ENCODE measurements around the gene CNPY2. TPM values are rescaled to one million over a fixed set of nuclear protein-coding genes. Genes with fewer than 3 reads are reported as not detected.
"Not testable (repeated sequence)": the region's sequence is repeated elsewhere in the genome, so short reads cannot be mapped to it uniquely, and the experiment has no call there.

Gene CNPY2
- total RNA-seq, 1 donor, result 113 TPM

GRCh38 chr12:56338308-56339157 is 22.7 kb upstream of the CNPY2 start, which contains the start of gene IL23A:
Gene IL23A, plus strand, starts transcription at chr12:56338884. Its CDS starts 161 bp downstream, at chr12:56339045.
- no peak within 1 kb of the TSS for H3K4me3 ChIP-seq (ENCODE audit: low read depth, low read length)
- TF ChIP-seq, protein P1, sequence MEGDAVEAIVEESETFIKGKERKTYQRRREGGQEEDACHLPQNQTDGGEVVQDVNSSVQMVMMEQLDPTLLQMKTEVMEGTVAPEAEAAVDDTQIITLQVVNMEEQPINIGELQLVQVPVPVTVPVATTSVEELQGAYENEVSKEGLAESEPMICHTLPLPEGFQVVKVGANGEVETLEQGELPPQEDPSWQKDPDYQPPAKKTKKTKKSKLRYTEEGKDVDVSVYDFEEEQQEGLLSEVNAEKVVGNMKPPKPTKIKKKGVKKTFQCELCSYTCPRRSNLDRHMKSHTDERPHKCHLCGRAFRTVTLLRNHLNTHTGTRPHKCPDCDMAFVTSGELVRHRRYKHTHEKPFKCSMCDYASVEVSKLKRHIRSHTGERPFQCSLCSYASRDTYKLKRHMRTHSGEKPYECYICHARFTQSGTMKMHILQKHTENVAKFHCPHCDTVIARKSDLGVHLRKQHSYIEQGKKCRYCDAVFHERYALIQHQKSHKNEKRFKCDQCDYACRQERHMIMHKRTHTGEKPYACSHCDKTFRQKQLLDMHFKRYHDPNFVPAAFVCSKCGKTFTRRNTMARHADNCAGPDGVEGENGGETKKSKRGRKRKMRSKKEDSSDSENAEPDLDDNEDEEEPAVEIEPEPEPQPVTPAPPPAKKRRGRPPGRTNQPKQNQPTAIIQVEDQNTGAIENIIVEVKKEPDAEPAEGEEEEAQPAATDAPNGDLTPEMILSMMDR (IDR thresholded peaks at IDR 0.05; ENCODE audit: insufficient read depth, low read depth, low read length), result no peak
- DNase-seq (ENCODE audit: low read depth), result no peak

DNA sequence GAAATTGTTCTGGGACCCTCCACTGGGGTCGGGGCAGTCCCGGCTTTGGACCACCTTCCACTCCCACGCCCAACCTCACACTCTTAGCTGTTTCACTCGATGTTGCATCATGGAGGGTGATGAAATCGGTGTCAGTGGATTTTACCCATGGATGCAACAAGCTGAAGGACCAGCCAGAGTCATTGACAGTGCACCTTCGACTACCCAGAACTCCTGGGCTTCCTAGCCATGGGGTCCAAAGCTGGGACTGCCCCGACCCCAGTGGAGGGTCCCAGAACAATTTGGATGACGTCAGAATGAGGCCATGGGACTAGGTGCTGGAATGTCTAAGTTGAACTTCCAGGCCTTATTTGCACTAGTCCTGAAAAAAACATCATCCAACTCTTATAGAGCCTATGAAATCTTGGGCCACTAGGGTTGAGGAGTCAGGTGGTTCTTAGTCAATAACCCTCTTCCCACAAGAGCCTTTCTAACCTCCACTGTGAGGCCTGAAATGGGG is 22.0 kb upstream of the CNPY2 start:
- peak; percentile 29 for DNase-seq (ENCODE audit: low read depth)
- no peak overlapping the region for H3K4me3 ChIP-seq (ENCODE audit: low read depth, low read length)
- TF ChIP-seq, protein P1 (IDR thresholded peaks at IDR 0.05; ENCODE audit: insufficient read depth, low read depth, low read length), result no peak

- DNase-seq (ENCODE audit: low read depth), result no peak
- TF ChIP-seq, protein P1 (IDR thresholded peaks at IDR 0.05; ENCODE audit: insufficient read depth, low read depth, low read length), result no peak
Measured at GRCh38 chr12:56336361-56337167, 20.8 kb upstream of the CNPY2 start.

DNA sequence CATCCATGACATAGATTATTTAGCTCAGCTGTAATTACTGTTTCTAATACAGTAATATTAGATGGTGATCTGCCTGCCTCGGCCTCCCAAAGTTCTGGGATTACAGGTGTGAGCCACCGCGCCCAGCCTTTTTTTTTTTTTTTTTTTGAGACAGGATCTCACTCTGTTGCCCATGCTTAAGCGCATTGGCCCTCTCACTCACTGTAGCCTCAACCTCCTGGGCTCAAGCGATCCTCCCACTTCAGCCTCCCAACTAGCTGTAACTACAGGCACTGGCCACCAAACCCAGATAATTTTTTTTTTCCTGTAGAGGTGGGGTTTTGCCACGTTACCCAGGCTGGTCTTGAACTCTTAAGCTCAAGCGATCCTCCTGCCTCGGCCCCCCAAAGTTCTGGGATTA is 19.7 kb upstream of the CNPY2 start:
- not testable (repeated sequence) for H3K4me3 ChIP-seq (ENCODE audit: low read depth, low read length); DNase-seq (ENCODE audit: low read depth)

More at GRCh38 chr12:56336361-56337167, 20.8 kb upstream of the CNPY2 start:
- no peak overlapping the region for H3K4me3 ChIP-seq (ENCODE audit: low read depth, low read length)

DNA sequence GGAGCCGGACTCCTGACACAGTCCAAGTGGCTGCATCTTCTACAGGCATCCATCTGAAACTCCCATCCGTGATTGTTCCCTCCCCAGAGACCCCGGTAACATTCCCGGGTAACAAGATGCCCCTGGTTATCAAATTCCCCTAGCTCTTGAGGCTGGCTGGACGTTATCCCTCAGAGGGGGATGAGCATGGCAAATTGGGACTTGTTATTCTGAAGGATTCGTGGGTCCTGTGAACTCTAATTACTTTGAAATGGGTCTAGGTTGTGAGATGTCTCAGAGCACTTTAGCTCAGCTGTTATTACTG is 18.7 kb upstream of the CNPY2 start:
- DNase-seq (ENCODE audit: low read depth), result no peak

GRCh38 chr12:56333679-56334489 is 18.1 kb upstream of the CNPY2 start, which contains the start of gene PAN2:
Gene PAN2, minus strand, starts transcription at chr12:56334000. Its CDS starts 906 bp downstream, at chr12:56333094.
- TF ChIP-seq, protein P1 (IDR thresholded peaks at IDR 0.05; ENCODE audit: insufficient read depth, low read depth, low read length), result peak; percentile 66
- peak within 1 kb of the TSS; percentile 76 for H3K4me3 ChIP-seq (ENCODE audit: low read depth, low read length)
- DNase-seq (ENCODE audit: low read depth), result peak; percentile 98

More for the DNA sequence above, 18.7 kb upstream of the CNPY2 start:
- TF ChIP-seq, protein P1 (IDR thresholded peaks at IDR 0.05; ENCODE audit: insufficient read depth, low read depth, low read length), result no peak
- H3K4me3 ChIP-seq (ENCODE audit: low read depth, low read length), result peak overlapping the region; percentile 76

Measured in fibroblast of villous mesenchyme (primary cell).